GM23338 (cell line): ENCODE results near the gene SNX10. TPM values are rescaled to one million over a fixed set of nuclear protein-coding genes. Genes with fewer than 3 reads are reported as not detected.

Source experiments
- ATAC-seq: fragments of 200-7000 bp; cut with Tn5 transposase; 3 replicates; pipeline ENCODE4 v1.9.1; 2020
- DNase-seq: peaks from one replicate; pipeline ENCODE4 v3.0.0-alpha.2; 2015; ENCODE audit warnings: low spot score
- H2AFZ ChIP-seq: fragments of 200-600 bp; sonication (generic); 2 replicates; pipeline ENCODE4 v1.8.0; 2016; ENCODE audit warnings: antibody characterized with exemption, mild to moderate bottlenecking, moderate library complexity
- H3F3A ChIP-seq: fragments of 200-600 bp; sonication (generic); replicated peaks from 2 replicates; pipeline ENCODE4 v1.8.0; 2017; ENCODE audit warnings: antibody characterized with exemption, mixed run types, low read depth
- H3K27ac ChIP-seq: fragments of 200-600 bp; sonication (generic); 2 replicates; pipeline ENCODE4 v1.6.1; 2016; ENCODE audit warnings: low read depth
- H3K27me3 ChIP-seq: fragments of 200-600 bp; sonication (generic); 2 replicates; pipeline ENCODE4 v1.8.0; 2016; ENCODE audit warnings: mild to moderate bottlenecking, mixed run types, moderate library complexity; ENCODE audit not compliant: insufficient read depth
- H3K36me3 ChIP-seq: fragments of 200-600 bp; sonication (generic); 2 replicates; pipeline ENCODE4 v1.8.0; 2016; ENCODE audit warnings: mild to moderate bottlenecking; ENCODE audit not compliant: insufficient read depth
- H3K4me1 ChIP-seq: fragments of 200-600 bp; sonication (generic); 2 replicates; pipeline ENCODE4 v1.8.0; 2016; ENCODE audit warnings: mild to moderate bottlenecking, moderate library complexity; ENCODE audit not compliant: insufficient read depth
- H3K4me2 ChIP-seq: fragments of 200-600 bp; sonication (generic); 2 replicates; pipeline ENCODE4 v1.7.1; 2017; ENCODE audit warnings: mixed run types
- H3K4me3 ChIP-seq: fragments of 200-600 bp; sonication (generic); 2 replicates; pipeline ENCODE4 v1.6.1; 2016; ENCODE audit warnings: mixed run types
- H3K79me2 ChIP-seq: fragments of 200-600 bp; sonication (generic); replicated peaks from 2 replicates; pipeline ENCODE4 v1.8.0; 2017; ENCODE audit warnings: mild to moderate bottlenecking; ENCODE audit not compliant: insufficient read depth
- H3K9me2 ChIP-seq: fragments of 200-600 bp; sonication (generic); 2 replicates; pipeline ENCODE4 v1.8.0; 2017; ENCODE audit not compliant: insufficient read depth
- H4K20me1 ChIP-seq: fragments of 200-600 bp; sonication (generic); replicated peaks from 2 replicates; pipeline ENCODE4 v1.8.0; 2017; ENCODE audit warnings: mild to moderate bottlenecking; ENCODE audit not compliant: insufficient read depth
- H3K27ac Mint-ChIP-seq: 2 replicates; pipeline ENCODE4 v1.8.0; 2020; ENCODE audit warnings: inconsistent platforms, mild to moderate bottlenecking, moderate library complexity, mixed read lengths
- H3K27me3 Mint-ChIP-seq: 3 replicates; pipeline ENCODE4 v1.8.0; 2022; ENCODE audit warnings: low read depth, mild to moderate bottlenecking, moderate library complexity, mixed read lengths, inconsistent platforms; ENCODE audit not compliant: insufficient read depth, poor library complexity
- H3K36me3 Mint-ChIP-seq: 3 replicates; pipeline ENCODE4 v1.8.0; 2021; ENCODE audit warnings: low read depth, mild to moderate bottlenecking, inconsistent platforms, moderate library complexity, mixed read lengths
- H3K4me1 Mint-ChIP-seq: 3 replicates; pipeline ENCODE4 v1.8.0; 2020; ENCODE audit warnings: mild to moderate bottlenecking, inconsistent platforms, mixed read lengths
- H3K4me3 Mint-ChIP-seq: 3 replicates; pipeline ENCODE4 v1.8.0; 2021; ENCODE audit warnings: moderate library complexity, mild to moderate bottlenecking, inconsistent platforms, mixed read lengths
- H3K9me3 Mint-ChIP-seq: 3 replicates; pipeline ENCODE4 v1.8.0; 2020; ENCODE audit warnings: moderate library complexity, mild to moderate bottlenecking, inconsistent platforms, mixed read lengths
- CTCF ChIP-seq, 2 experiments: fragments of 200-600 bp in 1 of 2; sonication (generic) in 1 of 2; conservative IDR thresholded peaks; 2 replicates each; pipeline versions ENCODE4 v1.5.1 to v1.6.1; 2016 to 2017; ENCODE audit warnings: antibody characterized with exemption in 2 of 2, low read depth in 2 of 2, mild to moderate bottlenecking in 2 of 2, moderate library complexity in 1 of 2
- ETS1 ChIP-seq: IDR thresholded peaks from 2 replicates; pipeline ENCODE4 v1.6.1; 2016; ENCODE audit warnings: antibody characterized with exemption
- EZH2phosphoT487 ChIP-seq: fragments of 200-600 bp; sonication (generic); IDR thresholded peaks from one replicate; pipeline ENCODE4 v1.8.1; 2018; ENCODE audit warnings: antibody characterized with exemption; ENCODE audit not compliant: unreplicated experiment
- JUNB ChIP-seq: IDR thresholded peaks from one replicate; pipeline ENCODE4 v1.6.1; 2016; ENCODE audit warnings: antibody characterized with exemption; ENCODE audit not compliant: unreplicated experiment
- POLR2AphosphoS5 ChIP-seq: IDR thresholded peaks from 2 replicates; pipeline ENCODE4 v1.6.1; 2016; ENCODE audit warnings: antibody characterized with exemption, low read depth
- REST ChIP-seq: IDR thresholded peaks from one replicate; pipeline ENCODE4 v1.6.1; 2018; ENCODE audit warnings: antibody characterized with exemption; ENCODE audit not compliant: unreplicated experiment
- ZNF331 ChIP-seq: fragments of 250-450 bp; sonication (Bioruptor Pico); IDR thresholded peaks from 2 replicates; pipeline ENCODE4 v1.5.0; 2020; ENCODE audit warnings: low read depth, mild to moderate bottlenecking, moderate library complexity
- ZNF462 ChIP-seq: fragments of 250-450 bp; sonication (Bioruptor Pico); IDR thresholded peaks from 2 replicates; pipeline ENCODE4 v1.5.0; 2020; ENCODE audit warnings: mild to moderate bottlenecking, moderate library complexity
- polyA plus RNA-seq: library from polyadenylated mRNA; unstranded; fragments of >200 nt; fragmentation: Nextera tagmentation; extraction: Ambion mirVana; gene quantifications from 2 replicates; pipeline ENCODE4 v1.2.1, GENCODE V29; 2016
- total RNA-seq: library from RNA; depleted of rRNA; stranded (reverse); fragments of >200 nt; shearing (Covaris generic); gene quantifications from 2 replicates; pipeline ENCODE4 v1.2.3, GENCODE V29; 2014

SNX10 gene
- total and polyA plus RNA-seq, 2 experiments from 2014 or later = 15.8 to 17.8 TPM

- H3K27me3 Mint-ChIP-seq = peaks cover 3% of the 10 kb centered on the region
- Histone ChIP-seq H2AFZ (no peak overlapping the region), H3K9me2 (no peaks in the 10 kb centered on the region), H3K27ac (no peak overlapping the region), H3F3A (no peaks in the 10 kb centered on the region), H3K4me2 (no peak overlapping the region), H3K79me2 (no peaks in the 10 kb centered on the region), H3K36me3 (no peaks in the 10 kb centered on the region), H3K4me1 (no peaks in the 10 kb centered on the region), H3K27me3 (no peaks in the 10 kb centered on the region), H4K20me1 (no peaks in the 10 kb centered on the region), H3K4me3 (no peak overlapping the region)
- no peak overlapping the region for H3K27ac Mint-ChIP-seq
- ATAC-seq (no peak), DNase-seq (no peak)
- no peaks in the 10 kb centered on the region for H3K36me3 Mint-ChIP-seq
- peaks cover 19% of the 10 kb centered on the region for H3K4me1 Mint-ChIP-seq
- H3K9me3 Mint-ChIP-seq = no peaks in the 10 kb centered on the region
- TF ChIP-seq POLR2AphosphoS5 = no peak
- TF ChIP-seq CTCF (conservative IDR thresholded peaks at IDR 0.05; ENCODE audit: low read depth in 2 of 2) = no peak
- TF ChIP-seq REST = no peak
- no peak for TF ChIP-seq ZNF331 (CRISPR knock-in tag)
- TF ChIP-seq ETS1 = no peak
- H3K4me3 Mint-ChIP-seq = no peak overlapping the region
Observed at GRCh38 chr7:26309089-26309488, 17.4 kb downstream of the SNX10 start.

- Histone ChIP-seq H3K36me3 (no peaks in the 10 kb centered on the region), H3K79me2 (no peaks in the 10 kb centered on the region), H3K4me1 (no peaks in the 10 kb centered on the region), H3K9me2 (no peaks in the 10 kb centered on the region), H3K27ac (no peak overlapping the region), H3F3A (no peaks in the 10 kb centered on the region), H3K4me2 (no peak overlapping the region), H3K27me3 (no peaks in the 10 kb centered on the region), H4K20me1 (no peaks in the 10 kb centered on the region), H3K4me3 (no peak overlapping the region), H2AFZ (no peak overlapping the region)
- Mint-ChIP-seq H3K4me3 (no peak overlapping the region), H3K36me3 (no peaks in the 10 kb centered on the region), H3K27me3 (peaks cover 3% of the 10 kb centered on the region), H3K4me1 (peaks cover 9% of the 10 kb centered on the region), H3K27ac (no peak overlapping the region), H3K9me3 (no peaks in the 10 kb centered on the region)
- DNase-seq (no peak), ATAC-seq (no peak)
- no peak for TF ChIP-seq EZH2phosphoT487
- TF ChIP-seq ZNF462 = no peak
- no peak for TF ChIP-seq POLR2AphosphoS5
- no peak for TF ChIP-seq JUNB
Observed at GRCh38 chr7:26311798-26312197, 20.1 kb downstream of the SNX10 start.
